Sigmoid colon (tissue), 4 donors: ENCODE measurements around the gene R3HDM1.

Experiments used
- CTCF ChIP-seq, 4 experiments: fragments of 450-650 bp in 3 of 4; fragments of 200-600 bp in 1 of 4; IDR thresholded peaks; one replicate each; pipeline ENCODE4 v1.5.1; 2016 to 2019; ENCODE audit warnings: antibody characterized with exemption in 4 of 4, mild to moderate bottlenecking in 3 of 4, moderate library complexity in 2 of 4
- POLR2AphosphoS5 ChIP-seq, 4 donors: sonication (generic); formaldehyde crosslinking; IDR thresholded peaks; one replicate each; pipeline ENCODE4 v1.6.1; 2017; ENCODE audit warnings: antibody characterized with exemption in 4 of 4

- TF ChIP-seq CTCF (IDR thresholded peaks at IDR 0.05) (no peak), POLR2AphosphoS5 (IDR thresholded peaks at IDR 0.05) (no peak)
These were observed 157.7 kb downstream of the R3HDM1 start for GRCh38 chr2:135688978-135689377.
